WERI-Rb-1 (cell line): ENCODE measurements around the gene PPFIBP1.

ENCODE experiments used
- DNase-seq: peaks from one replicate; pipeline ENCODE4 v3.0.0-alpha.2; 2020
- H3K27ac ChIP-seq: fragments of 250-450 bp; sonication (Bioruptor Pico); 2 replicates; pipeline ENCODE4 v1.5.1; 2020; ENCODE audit warnings: mild to moderate bottlenecking, moderate library complexity
- H3K27me3 ChIP-seq: fragments of 250-450 bp; sonication (Bioruptor Pico); 2 replicates; pipeline ENCODE4 v1.5.1; 2021; ENCODE audit warnings: mild to moderate bottlenecking, low read depth, moderate library complexity; ENCODE audit not compliant: insufficient read depth, severe bottlenecking
- H3K36me3 ChIP-seq: fragments of 250-450 bp; sonication (Bioruptor Pico); 2 replicates; pipeline ENCODE4 v1.5.1; 2020; ENCODE audit warnings: mild to moderate bottlenecking, moderate library complexity
- H3K4me3 ChIP-seq: 2 replicates; pipeline ENCODE4 v1.5.1; 2011; ENCODE audit warnings: low read depth, mild to moderate bottlenecking, control low read depth, low read length
- H3K9me3 ChIP-seq: fragments of 250-450 bp; sonication (Bioruptor Pico); 2 replicates; pipeline ENCODE4 v1.5.1; 2021; ENCODE audit warnings: mild to moderate bottlenecking, moderate library complexity; ENCODE audit not compliant: severe bottlenecking
- CTCF ChIP-seq: IDR thresholded peaks from 2 replicates; pipeline ENCODE4 v1.5.1; 2011; ENCODE audit warnings: low read depth, mild to moderate bottlenecking, control low read depth, inconsistent platforms, low read length

The PPFIBP1 gene

GRCh38 chr12:27709932-27710591 lies 186.1 kb downstream of the PPFIBP1 start:
- H3K36me3 ChIP-seq, result peaks cover 10% of the 10 kb centered on the region
- no peak for DNase-seq
- TF ChIP-seq CTCF, result no peak
- H3K27me3 ChIP-seq, result no peaks in the 10 kb centered on the region
- no peaks in the 10 kb centered on the region for H3K9me3 ChIP-seq
- H3K4me3 ChIP-seq, result peak overlapping the region; percentile 100
- H3K27ac ChIP-seq, result peak overlapping the region; percentile 81

GRCh38 chr12:27710592-27711316 lies 186.7 kb downstream of the PPFIBP1 start, which contains the start of gene MRPS35:
MRPS35 (plus strand) TSS chr12:27710832; CDS start chr12:27710844, 12 bp downstream.
- Histone ChIP-seq H3K27ac (peak within 1 kb of the TSS; percentile 81), H3K27me3 (no peaks in the 10 kb centered on the region), H3K36me3 (peaks cover 17% of the 10 kb centered on the region), H3K4me3 (peak within 1 kb of the TSS; percentile 100), H3K9me3 (no peaks in the 10 kb centered on the region)
- no peak for TF ChIP-seq CTCF
- DNase-seq, result peak; percentile 89

- TF ChIP-seq CTCF, result no peak
- H3K27ac ChIP-seq, result peak overlapping the region; percentile 81
- peak; percentile 14 for DNase-seq
These were observed 187.3 kb downstream of the PPFIBP1 start for GRCh38 chr12:27711317-27711682.

GRCh38 chr12:27711967-27712366 lies 188.0 kb downstream of the PPFIBP1 start:
- TF ChIP-seq CTCF, result no peak
- no peak overlapping the region for H3K27ac ChIP-seq
- H3K9me3 ChIP-seq, result no peaks in the 10 kb centered on the region
- no peak for DNase-seq
- H3K36me3 ChIP-seq, result peaks cover 29% of the 10 kb centered on the region
- no peaks in the 10 kb centered on the region for H3K27me3 ChIP-seq
- H3K4me3 ChIP-seq, result no peak overlapping the region

More at GRCh38 chr12:27711317-27711682, 187.3 kb downstream of the PPFIBP1 start:
- Histone ChIP-seq H3K9me3 (no peaks in the 10 kb centered on the region), H3K27me3 (no peaks in the 10 kb centered on the region), H3K36me3 (peaks cover 23% of the 10 kb centered on the region), H3K4me3 (peak overlapping the region; percentile 100)

- Histone ChIP-seq H3K27me3 (no peaks in the 10 kb centered on the region), H3K27ac (no peak overlapping the region), H3K9me3 (no peaks in the 10 kb centered on the region), H3K4me3 (no peak overlapping the region), H3K36me3 (peaks cover 51% of the 10 kb centered on the region)
- no peak for DNase-seq
- no peak for TF ChIP-seq CTCF
These were observed 199.2 kb downstream of the PPFIBP1 start for GRCh38 chr12:27723212-27723611.
